Measurements from ENCODE around the gene CFAP161. TPM values are rescaled to one million over a fixed set of nuclear protein-coding genes. Genes with fewer than 3 reads are reported as not detected.
"Not testable (repeated sequence)": the region's sequence is repeated elsewhere in the genome, so short reads cannot be mapped to it uniquely, and the experiment has no call there.

CFAP161 gene
- total and polyA plus RNA-seq, 2 experiments from 2014 or later: 0.13 TPM; not detected in 1

GRCh38 chr15:81141478-81141877 lies 7.4 kb downstream of the CFAP161 start:
- not testable (repeated sequence) for DNase-seq (ENCODE audit: low spot score); ATAC-seq; H3K36me3 Mint-ChIP-seq (ENCODE audit: low read depth); H4K20me1 ChIP-seq (replicated peaks; ENCODE audit: insufficient read depth); H3K9me2 ChIP-seq (ENCODE audit: insufficient read depth); H3K27ac Mint-ChIP-seq; H3K4me1 Mint-ChIP-seq; H3K27me3 Mint-ChIP-seq (ENCODE audit: insufficient read depth, low read depth, poor library complexity); H3K4me3 ChIP-seq; H3F3A ChIP-seq (replicated peaks; ENCODE audit: low read depth); H3K27ac ChIP-seq (ENCODE audit: low read depth); H3K4me1 ChIP-seq (ENCODE audit: insufficient read depth); H3K9me3 Mint-ChIP-seq; H3K79me2 ChIP-seq (replicated peaks; ENCODE audit: insufficient read depth); H3K27me3 ChIP-seq (ENCODE audit: insufficient read depth); H3K4me3 Mint-ChIP-seq; H3K36me3 ChIP-seq (ENCODE audit: insufficient read depth); H3K4me2 ChIP-seq; H2AFZ ChIP-seq

GRCh38 chr15:81146006-81146405 lies 11.9 kb downstream of the CFAP161 start:
- no peak for DNase-seq (ENCODE audit: low spot score)
- H3K36me3 Mint-ChIP-seq (ENCODE audit: low read depth): no peaks in the 10 kb centered on the region
- no peak for TF ChIP-seq ZNF331 (CRISPR knock-in tag; IDR thresholded peaks at IDR 0.05; ENCODE audit: low read depth)
- TF ChIP-seq NANOG (IDR thresholded peaks at IDR 0.05; ENCODE audit: borderline replicate concordance): no peak
- no peak for TF ChIP-seq CTCF (conservative IDR thresholded peaks at IDR 0.05; ENCODE audit: low read depth in 2 of 2)
- TF ChIP-seq ZNF462 (CRISPR knock-in tag; IDR thresholded peaks at IDR 0.05): no peak
- no peak for TF ChIP-seq EZH2phosphoT487 (IDR thresholded peaks at IDR 0.05; ENCODE audit: unreplicated experiment)
- no peak for TF ChIP-seq ETS1 (IDR thresholded peaks at IDR 0.05)
- TF ChIP-seq CREB1 (CRISPR knock-in tag; IDR thresholded peaks at IDR 0.05; ENCODE audit: low read depth): no peak
- no peak for TF ChIP-seq JUNB (IDR thresholded peaks at IDR 0.05; ENCODE audit: unreplicated experiment)
- TF ChIP-seq ZNF114 (CRISPR knock-in tag; IDR thresholded peaks at IDR 0.05): no peak
- no peak for TF ChIP-seq REST (IDR thresholded peaks at IDR 0.05; ENCODE audit: unreplicated experiment)

More at GRCh38 chr15:81146006-81146405, 11.9 kb downstream of the CFAP161 start:
- Histone ChIP-seq H2AFZ (no peak overlapping the region), H3K27me3 (ENCODE audit: insufficient read depth) (no peaks in the 10 kb centered on the region), H3K4me2 (no peak overlapping the region), H3K4me1 (ENCODE audit: insufficient read depth) (no peaks in the 10 kb centered on the region), H3K79me2 (replicated peaks; ENCODE audit: insufficient read depth) (no peaks in the 10 kb centered on the region), H3K9me2 (ENCODE audit: insufficient read depth) (no peaks in the 10 kb centered on the region), H3F3A (replicated peaks; ENCODE audit: low read depth) (no peaks in the 10 kb centered on the region), H4K20me1 (replicated peaks; ENCODE audit: insufficient read depth) (no peaks in the 10 kb centered on the region), H3K4me3 (no peak overlapping the region), H3K36me3 (ENCODE audit: insufficient read depth) (no peaks in the 10 kb centered on the region), H3K27ac (ENCODE audit: low read depth) (no peak overlapping the region)
- no peaks in the 10 kb centered on the region for H3K4me1 Mint-ChIP-seq
- H3K27me3 Mint-ChIP-seq (ENCODE audit: insufficient read depth, low read depth, poor library complexity): peaks cover 3% of the 10 kb centered on the region
- ATAC-seq: no peak
- no peak overlapping the region for H3K4me3 Mint-ChIP-seq
- H3K9me3 Mint-ChIP-seq: no peaks in the 10 kb centered on the region
- no peak overlapping the region for H3K27ac Mint-ChIP-seq

All from GM23338 (cell line).